ENCODE data around the gene MATK. TPM values are rescaled to one million over a fixed set of nuclear protein-coding genes. Genes with fewer than 3 reads are reported as not detected.

MATK gene
- total RNA-seq, 1 donor, result 160 TPM

Small RNA genes lying within 50 kb of the gene (small RNA-seq; reads per million reads assigned to genes)
- not detected for gene AC005777.1

Other genes with a start within 250 kb of the MATK start
- 0.54 TPM for gene TEKTIP1, start 247.2 kb downstream of the MATK start, total RNA-seq
- gene MFSD12, start 228.8 kb downstream of the MATK start, total RNA-seq, result 82.4 TPM
- gene HMG20B, start 213.4 kb downstream of the MATK start, total RNA-seq, result 99.1 TPM
- 2.4 TPM for gene GIPC3, start 200.9 kb downstream of the MATK start, total RNA-seq
- 1.3 TPM for gene TBXA2R, start 179.5 kb downstream of the MATK start, total RNA-seq
- gene CACTIN, start 159.6 kb downstream of the MATK start, total RNA-seq, result 48.2 TPM
- gene PIP5K1C, start 85.9 kb downstream of the MATK start, total RNA-seq, result 23.4 TPM
- 1.1 TPM for gene TJP3, start 78.0 kb downstream of the MATK start, total RNA-seq
- 36.4 TPM for gene APBA3, start 24.7 kb downstream of the MATK start, total RNA-seq
- gene MRPL54, start 23.7 kb downstream of the MATK start, total RNA-seq, result 42.0 TPM
- gene RAX2, start 14.2 kb downstream of the MATK start, total RNA-seq, result under 0.01 TPM
- under 0.01 TPM for gene ZFR2, start 82.7 kb upstream of the MATK start, total RNA-seq
- under 0.01 TPM for gene ATCAY, start 94.3 kb upstream of the MATK start, total RNA-seq
- gene NMRK2, start 146.7 kb upstream of the MATK start, total RNA-seq, result not detected
- 61.7 TPM for gene DAPK3, start 184.7 kb upstream of the MATK start, total RNA-seq
- gene EEF2, start 199.1 kb upstream of the MATK start, total RNA-seq, result 7,662 TPM
- gene PIAS4, start 221.4 kb upstream of the MATK start, total RNA-seq, result 21.8 TPM

All from hematopoietic multipotent progenitor cell (in vitro differentiated cells).